Esophagus squamous epithelium (tissue), 5 donors: ENCODE results near the gene ARHGAP12. TPM values are rescaled to one million over a fixed set of nuclear protein-coding genes. Genes with fewer than 3 reads are reported as not detected.
"Not testable (repeated sequence)": the region's sequence is repeated elsewhere in the genome, so short reads cannot be mapped to it uniquely, and the experiment has no call there.

Experiments used
- DNase-seq: peaks from one replicate; lab custom pipeline; 2025; lab: John Stamatoyannopoulos, UW
- H3K27ac ChIP-seq, 4 donors: fragments of 200-600 bp; sonication (generic); one replicate each; pipeline ENCODE4 v1.5.1; 2016 to 2019; ENCODE audit warnings: mild to moderate bottlenecking in 1 of 4
- H3K27me3 ChIP-seq, 4 donors: fragments of 200-600 bp; sonication (generic); 1 replicate in 3 of 4; 2 replicates in 1 of 4; pipeline versions ENCODE4 v1.5.1 to v1.6.0; 2017 to 2021; ENCODE audit warnings: antibody characterized with exemption in 1 of 4
- H3K36me3 ChIP-seq, 3 donors: fragments of 200-600 bp; sonication (generic); one replicate each; pipeline ENCODE4 v1.5.1; 2016 to 2019
- H3K4me1 ChIP-seq, 3 donors: fragments of 200-600 bp; sonication (generic); one replicate each; pipeline ENCODE4 v1.5.1; 2017 to 2019
- H3K4me3 ChIP-seq, 4 donors: fragments of 200-600 bp; sonication (generic); 1 replicate in 3 of 4; 2 replicates in 1 of 4; pipeline ENCODE4 v1.5.1; 2016 to 2019; ENCODE audit warnings: mild to moderate bottlenecking in 2 of 4, moderate library complexity in 1 of 4
- H3K9me3 ChIP-seq, 3 donors: fragments of 200-600 bp; sonication (generic); one replicate each; pipeline ENCODE4 v1.5.1; 2016 to 2019
- POLR2A ChIP-seq, 4 donors: fragments of 450-650 bp; IDR thresholded peaks; one replicate each; pipeline ENCODE4 v1.6.1; 2017; ENCODE audit warnings: antibody characterized with exemption in 4 of 4, mild to moderate bottlenecking in 4 of 4, moderate library complexity in 3 of 4
- WGBS, 2 donors: methylation state at CpG; one replicate each; pipeline ENCODE4 v1.1.5; 2018; 5-methylcytosine and 5-hydroxymethylcytosine counted together
- intact Hi-C: fragments of 100-400 bp; cut with DNase I; formaldehyde crosslinking; loops from one replicate; pipeline ENCODE4 v1.15.0; 2022
- total RNA-seq, 4 donors: library from RNA; depleted of rRNA; stranded (reverse); fragments of >200 nt; gene quantifications; one replicate each; pipeline ENCODE4 v1.1.0, GENCODE V29; 2016
- TF ChIP-seq, protein P1 (sequence below), 6 experiments: fragments of 450-650 bp in 4 of 6; fragments of 200-600 bp in 2 of 6; sonication (generic) in 2 of 6; IDR thresholded peaks; one replicate each; pipeline ENCODE4 v1.5.1; 2016 to 2019; ENCODE audit warnings: antibody characterized with exemption in 6 of 6, mild to moderate bottlenecking in 4 of 6, moderate library complexity in 4 of 6
- donor health status: DM: yes; HTN: yes; CAD: no.

The ARHGAP12 gene
- total RNA-seq, 4 donors from 2014 or later, result 8.5 to 31.3 (median 16.9) TPM

DNA sequence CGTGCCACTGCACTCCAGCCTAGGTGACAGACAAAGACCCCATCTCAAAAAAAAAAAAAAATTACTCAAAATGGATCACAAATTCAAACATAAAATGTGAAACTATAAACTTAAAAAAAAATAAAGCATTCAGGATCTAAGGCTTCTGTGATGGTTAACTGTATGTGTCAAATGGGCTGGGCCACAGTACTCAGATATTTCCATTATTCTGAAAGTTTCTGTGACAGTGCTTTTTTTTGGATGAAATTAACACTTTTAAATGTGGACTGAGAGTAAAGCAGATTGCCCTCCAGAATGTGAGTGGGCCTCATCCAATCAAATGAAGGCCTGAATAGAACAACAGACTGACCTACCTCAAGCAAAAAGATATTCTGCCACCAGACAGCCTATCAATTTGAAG is 26.0 kb downstream of the ARHGAP12 start:
- Histone ChIP-seq H3K36me3 (peaks cover 0 to 39% (median 0%) of the 10 kb centered on the region in 3 donors), H3K27ac (no peak overlapping the region), H3K9me3 (no peaks in the 10 kb centered on the region), H3K4me3 (no peak overlapping the region), H3K27me3 (no peaks in the 10 kb centered on the region), H3K4me1 (peaks cover 0 to 10% (median 2%) of the 10 kb centered on the region in 3 donors)
- DNase-seq, result no peak
- 86 to 94% methylated on average over 1 of the region's 1 CpG for WGBS, 2 donors
- intact Hi-C loops, result no loop called here
- no peak for TF ChIP-seq POLR2A (IDR thresholded peaks at IDR 0.05)
- TF ChIP-seq, protein P1, sequence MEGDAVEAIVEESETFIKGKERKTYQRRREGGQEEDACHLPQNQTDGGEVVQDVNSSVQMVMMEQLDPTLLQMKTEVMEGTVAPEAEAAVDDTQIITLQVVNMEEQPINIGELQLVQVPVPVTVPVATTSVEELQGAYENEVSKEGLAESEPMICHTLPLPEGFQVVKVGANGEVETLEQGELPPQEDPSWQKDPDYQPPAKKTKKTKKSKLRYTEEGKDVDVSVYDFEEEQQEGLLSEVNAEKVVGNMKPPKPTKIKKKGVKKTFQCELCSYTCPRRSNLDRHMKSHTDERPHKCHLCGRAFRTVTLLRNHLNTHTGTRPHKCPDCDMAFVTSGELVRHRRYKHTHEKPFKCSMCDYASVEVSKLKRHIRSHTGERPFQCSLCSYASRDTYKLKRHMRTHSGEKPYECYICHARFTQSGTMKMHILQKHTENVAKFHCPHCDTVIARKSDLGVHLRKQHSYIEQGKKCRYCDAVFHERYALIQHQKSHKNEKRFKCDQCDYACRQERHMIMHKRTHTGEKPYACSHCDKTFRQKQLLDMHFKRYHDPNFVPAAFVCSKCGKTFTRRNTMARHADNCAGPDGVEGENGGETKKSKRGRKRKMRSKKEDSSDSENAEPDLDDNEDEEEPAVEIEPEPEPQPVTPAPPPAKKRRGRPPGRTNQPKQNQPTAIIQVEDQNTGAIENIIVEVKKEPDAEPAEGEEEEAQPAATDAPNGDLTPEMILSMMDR (IDR thresholded peaks at IDR 0.05), result no peak

DNA sequence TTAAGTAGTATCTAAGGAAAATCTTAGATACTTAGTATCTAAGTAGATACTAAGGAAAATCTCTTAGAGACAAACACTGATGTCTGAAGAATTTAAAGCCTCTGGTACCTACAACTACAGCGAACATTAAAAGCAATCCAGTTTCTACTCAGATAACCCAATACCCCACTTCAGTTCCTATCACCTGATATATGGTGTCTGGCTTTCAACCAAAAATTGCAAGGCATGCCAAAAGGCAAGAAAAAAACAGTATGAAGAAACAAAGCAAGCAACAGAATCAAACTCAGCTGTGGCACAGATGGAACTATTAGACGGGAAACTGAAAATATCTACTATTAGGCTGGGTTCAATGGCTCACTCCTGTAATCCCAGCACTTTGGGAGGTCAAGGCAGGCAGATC is 31.1 kb downstream of the ARHGAP12 start:
- no peak for DNase-seq
- Histone ChIP-seq H3K36me3 (peaks cover 0 to 11% (median 0%) of the 10 kb centered on the region in 3 donors), H3K9me3 (no peaks in the 10 kb centered on the region), H3K4me1 (peaks cover 0 to 24% (median 12%) of the 10 kb centered on the region in 3 donors), H3K27me3 (no peaks in the 10 kb centered on the region), H3K27ac (peak overlapping the region in 1 of 4 donors; percentile 36), H3K4me3 (no peak overlapping the region)
- WGBS, 2 donors, result 55 to 80% methylated on average over 2 of the region's 2 CpGs
- intact Hi-C loops, result no loop called here
- no peak for TF ChIP-seq POLR2A (IDR thresholded peaks at IDR 0.05)
- TF ChIP-seq, protein P1 (IDR thresholded peaks at IDR 0.05), result no peak

DNA sequence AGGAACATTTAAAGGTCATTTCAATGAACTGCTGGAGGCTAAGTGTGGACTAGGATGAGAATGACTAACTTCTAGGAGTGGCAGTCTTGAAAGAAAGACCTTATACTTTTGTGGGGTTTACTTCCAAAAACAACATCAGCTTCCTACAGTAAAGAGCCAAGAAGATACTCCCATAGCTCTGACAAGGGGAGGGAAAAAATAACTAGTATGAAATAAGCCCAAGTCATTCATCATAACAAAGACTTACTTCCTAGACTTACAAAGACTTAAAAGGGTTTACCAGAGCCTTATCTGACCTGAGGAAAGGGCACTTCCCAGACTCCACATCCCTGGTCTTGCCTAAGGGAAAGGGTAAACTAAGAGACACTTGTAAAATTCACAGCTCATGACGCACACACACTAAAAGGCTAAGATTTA is 31.7 kb downstream of the ARHGAP12 start:
- Histone ChIP-seq H3K36me3 (peaks cover 0 to 11% (median 0%) of the 10 kb centered on the region in 3 donors), H3K4me1 (peaks cover 0 to 24% (median 12%) of the 10 kb centered on the region in 3 donors), H3K9me3 (no peaks in the 10 kb centered on the region), H3K4me3 (no peak overlapping the region), H3K27ac (peak overlapping the region in 1 of 4 donors; percentile 36), H3K27me3 (no peaks in the 10 kb centered on the region)
- DNase-seq, result no peak
- 55 to 60% methylated on average over 1 of the region's 1 CpG for WGBS, 2 donors
- TF ChIP-seq, protein P1 (IDR thresholded peaks at IDR 0.05), result no peak
- TF ChIP-seq POLR2A (IDR thresholded peaks at IDR 0.05), result no peak
- intact Hi-C loops, result no loop called here

DNA sequence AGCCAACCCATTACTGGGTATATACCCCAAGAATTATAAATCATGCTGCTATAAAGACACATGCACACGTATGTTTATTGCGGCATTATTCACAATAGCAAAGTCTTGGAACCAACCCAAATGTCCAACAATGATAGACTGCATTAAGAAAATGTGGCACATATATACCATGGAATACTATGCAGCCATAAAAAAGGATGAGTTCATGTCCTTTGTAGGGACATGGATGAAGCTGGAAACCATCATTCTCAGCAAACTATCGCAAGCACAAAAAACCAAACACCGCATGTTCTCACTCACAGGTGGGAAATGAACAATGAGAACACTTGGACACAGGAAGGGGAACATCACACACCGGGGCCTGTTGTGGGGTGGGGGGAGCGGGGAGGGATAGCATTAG is 32.9 kb downstream of the ARHGAP12 start:
- H3K27me3 ChIP-seq, H3K36me3 ChIP-seq, DNase-seq, H3K9me3 ChIP-seq, H3K27ac ChIP-seq, H3K4me3 ChIP-seq, intact Hi-C loops: not testable (repeated sequence)
- 90 to 94% methylated on average over 6 of the region's 6 CpGs for whole genome bisulfite sequencing, 2 donors
- peaks cover 0 to 24% (median 12%) of the 10 kb centered on the region in 3 donors for H3K4me1 ChIP-seq

DNA sequence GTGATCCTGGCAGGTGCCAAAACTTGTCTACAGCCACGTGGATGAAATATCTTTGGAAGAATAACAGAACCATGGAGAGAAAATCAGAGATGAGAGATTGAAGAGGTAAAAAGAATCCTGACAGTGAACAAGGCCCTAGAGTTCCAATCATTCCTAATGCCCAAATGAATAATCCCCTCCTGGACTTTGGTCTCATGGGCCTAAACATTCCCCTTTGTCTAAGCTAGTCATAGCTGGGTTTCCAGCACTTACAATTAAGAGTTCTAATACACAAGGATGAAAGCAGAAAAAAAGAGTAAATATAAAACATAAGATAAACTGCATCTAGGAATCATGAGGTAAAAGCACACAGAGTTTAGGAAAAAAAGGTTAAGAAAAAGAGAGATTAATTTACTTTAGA is 40.2 kb downstream of the ARHGAP12 start:
- Histone ChIP-seq H3K36me3 (no peaks in the 10 kb centered on the region), H3K4me3 (no peak overlapping the region), H3K4me1 (peaks cover 0 to 13% (median 0%) of the 10 kb centered on the region in 3 donors), H3K27ac (no peak overlapping the region), H3K27me3 (no peaks in the 10 kb centered on the region), H3K9me3 (no peaks in the 10 kb centered on the region)
- TF ChIP-seq, protein P1 (IDR thresholded peaks at IDR 0.05), result no peak
- no peak for TF ChIP-seq POLR2A (IDR thresholded peaks at IDR 0.05)
- DNase-seq, result no peak
- intact Hi-C loops, result no loop called here
- 25 to 29% methylated on average over 1 of the region's 1 CpG for WGBS, 2 donors

DNA sequence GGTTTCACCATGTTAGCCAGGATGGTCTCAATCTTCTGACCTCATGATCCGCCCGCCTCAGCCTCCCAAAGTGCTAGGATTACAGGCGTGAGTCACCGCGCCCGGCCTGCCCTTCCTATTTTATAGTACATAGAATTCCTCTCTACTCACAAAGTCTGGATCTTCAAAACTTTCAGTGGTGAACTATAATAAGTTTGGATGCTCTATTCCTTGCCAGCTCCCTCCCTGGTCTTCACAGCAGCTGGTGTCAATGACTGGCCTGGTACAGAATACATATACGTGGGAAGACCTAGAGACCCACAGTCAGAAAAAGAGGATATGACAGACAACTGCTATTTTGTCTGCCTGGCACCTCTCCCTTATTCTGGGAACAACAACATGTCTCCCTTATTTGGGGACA is 40.8 kb downstream of the ARHGAP12 start:
- no peak for TF ChIP-seq POLR2A (IDR thresholded peaks at IDR 0.05)
- TF ChIP-seq, protein P1 (IDR thresholded peaks at IDR 0.05), result no peak
- H3K4me3 ChIP-seq, result no peak overlapping the region
- DNase-seq, result no peak
- H3K36me3 ChIP-seq, result no peaks in the 10 kb centered on the region
- H3K27ac ChIP-seq, result no peak overlapping the region
- intact Hi-C loops, result no loop called here
- WGBS, 2 donors, result 85 to 96% methylated on average over 7 of the region's 7 CpGs
- H3K9me3 ChIP-seq, result no peaks in the 10 kb centered on the region
- H3K4me1 ChIP-seq, result peaks cover 0 to 13% (median 0%) of the 10 kb centered on the region in 3 donors
- no peaks in the 10 kb centered on the region for H3K27me3 ChIP-seq
